ENCODE data around the gene MEPCE.

The MEPCE gene

GRCh38 chr7:100396421-100396982, 33.1 kb upstream of the MEPCE start:
- WGBS, 2 donors (ENCODE audit: extremely low coverage in 2 of 2, insufficient read length in 2 of 2, insufficient replicate concordance in 1 of 2): no CpG with 5 or more reads among the region's 9 CpGs
- no peak overlapping the region for H2AFZ ChIP-seq (ENCODE audit: low read length)
- no peak overlapping the region for H3K18ac ChIP-seq (ENCODE audit: low read length)
- H2AK5ac ChIP-seq (ENCODE audit: low read depth, low read length): no peak overlapping the region
- no peak overlapping the region for H4K8ac ChIP-seq (ENCODE audit: low read depth, low read length)
- no peak overlapping the region for H3K9ac ChIP-seq (ENCODE audit: low read depth, low read length, poor library complexity)
- H3K36me3 ChIP-seq (replicated peaks in 1 of 2; ENCODE audit: control insufficient read depth in 2 of 2, insufficient read depth in 2 of 2, low read length in 2 of 2): no peaks in the 10 kb centered on the region
- H2BK120ac ChIP-seq (ENCODE audit: low read depth, low read length): no peak overlapping the region
- H3K4me3 ChIP-seq (ENCODE audit: low read length in 2 of 2): no peak overlapping the region
- H3K9me3 ChIP-seq (replicated peaks in 1 of 2; ENCODE audit: control insufficient read depth in 2 of 2, insufficient read depth in 1 of 2, low read depth in 1 of 2, low read length in 2 of 2): no peaks in the 10 kb centered on the region
- H3K14ac ChIP-seq (ENCODE audit: low read length): no peak overlapping the region
- peaks cover 0 to 8% of the 10 kb centered on the region in 2 donors for H3K4me1 ChIP-seq (ENCODE audit: control insufficient read depth in 2 of 2, insufficient read depth in 1 of 2, low read depth in 1 of 2, low read length in 2 of 2)
- DNase-seq (ENCODE audit: low spot score): no peak
- H3K4ac ChIP-seq (ENCODE audit: low read length): no peak overlapping the region
- no peak overlapping the region for H3K4me2 ChIP-seq (ENCODE audit: insufficient read depth, low read length, poor library complexity, severe bottlenecking)
- H4K91ac ChIP-seq (ENCODE audit: low read depth, low read length, poor library complexity): no peak overlapping the region
- no peaks in the 10 kb centered on the region for H3K79me1 ChIP-seq (ENCODE audit: low read depth, low read length)
- H3K27me3 ChIP-seq (ENCODE audit: control insufficient read depth in 3 of 3, insufficient read depth in 3 of 3, low read depth in 1 of 3, low read length in 3 of 3): peaks cover 0 to 2% (median 0%) of the 10 kb centered on the region in 3 experiments
- H3K23ac ChIP-seq (ENCODE audit: low read depth, low read length, poor library complexity): no peak overlapping the region
- H2BK12ac ChIP-seq (ENCODE audit: low read length): no peak overlapping the region
- no peak overlapping the region for H2BK5ac ChIP-seq (ENCODE audit: low read length)
- H3K27ac ChIP-seq (replicated peaks; ENCODE audit: low read length): no peak overlapping the region
- H2BK15ac ChIP-seq (ENCODE audit: low read length): no peak overlapping the region

- Histone ChIP-seq H3K9me3 (replicated peaks in 1 of 2; ENCODE audit: control insufficient read depth in 2 of 2, insufficient read depth in 1 of 2, low read depth in 1 of 2, low read length in 2 of 2) (no peaks in the 10 kb centered on the region), H3K4me3 (ENCODE audit: low read length in 2 of 2) (no peak overlapping the region), H3K23ac (ENCODE audit: low read depth, low read length, poor library complexity) (no peak overlapping the region), H4K91ac (ENCODE audit: low read depth, low read length, poor library complexity) (no peak overlapping the region), H3K18ac (ENCODE audit: low read length) (peak overlapping the region; percentile 59), H3K79me1 (ENCODE audit: low read depth, low read length) (no peaks in the 10 kb centered on the region), H3K4ac (ENCODE audit: low read length) (no peak overlapping the region), H3K4me2 (ENCODE audit: insufficient read depth, low read length, poor library complexity, severe bottlenecking) (no peak overlapping the region), H3K36me3 (replicated peaks in 1 of 2; ENCODE audit: control insufficient read depth in 2 of 2, insufficient read depth in 2 of 2, low read length in 2 of 2) (no peaks in the 10 kb centered on the region), H2BK5ac (ENCODE audit: low read length) (no peak overlapping the region), H2AK5ac (ENCODE audit: low read depth, low read length) (no peak overlapping the region), H2BK12ac (ENCODE audit: low read length) (peak overlapping the region; percentile 14), H4K8ac (ENCODE audit: low read depth, low read length) (no peak overlapping the region), H2AFZ (ENCODE audit: low read length) (peak overlapping the region; percentile 87), H3K14ac (ENCODE audit: low read length) (no peak overlapping the region), H3K27me3 (ENCODE audit: control insufficient read depth in 3 of 3, insufficient read depth in 3 of 3, low read depth in 1 of 3, low read length in 3 of 3) (peaks cover 0 to 2% (median 0%) of the 10 kb centered on the region in 3 experiments), H3K4me1 (ENCODE audit: control insufficient read depth in 2 of 2, insufficient read depth in 1 of 2, low read depth in 1 of 2, low read length in 2 of 2) (peaks cover 0 to 8% of the 10 kb centered on the region in 2 donors), H3K9ac (ENCODE audit: low read depth, low read length, poor library complexity) (no peak overlapping the region), H2BK120ac (ENCODE audit: low read depth, low read length) (no peak overlapping the region), H2BK15ac (ENCODE audit: low read length) (peak overlapping the region; percentile 46), H3K27ac (replicated peaks; ENCODE audit: low read length) (no peak overlapping the region)
- DNase-seq (ENCODE audit: low spot score): no peak
- no CpG with 5 or more reads among the region's 13 CpGs for WGBS, 2 donors (ENCODE audit: extremely low coverage in 2 of 2, insufficient read length in 2 of 2, insufficient replicate concordance in 1 of 2)
Measured at GRCh38 chr7:100397315-100398081, 32.1 kb upstream of the MEPCE start.

- Histone ChIP-seq H3K14ac (ENCODE audit: low read length) (no peak overlapping the region), H2BK120ac (ENCODE audit: low read depth, low read length) (no peak overlapping the region), H3K9me3 (replicated peaks in 1 of 2; ENCODE audit: control insufficient read depth in 2 of 2, insufficient read depth in 1 of 2, low read depth in 1 of 2, low read length in 2 of 2) (no peaks in the 10 kb centered on the region), H3K23ac (ENCODE audit: low read depth, low read length, poor library complexity) (no peak overlapping the region), H3K4me3 (ENCODE audit: low read length in 2 of 2) (no peak overlapping the region), H3K18ac (ENCODE audit: low read length) (no peak overlapping the region), H3K4me2 (ENCODE audit: insufficient read depth, low read length, poor library complexity, severe bottlenecking) (no peak overlapping the region), H3K4me1 (ENCODE audit: control insufficient read depth in 2 of 2, insufficient read depth in 1 of 2, low read depth in 1 of 2, low read length in 2 of 2) (peaks cover 0 to 8% of the 10 kb centered on the region in 2 donors), H2BK12ac (ENCODE audit: low read length) (no peak overlapping the region), H3K27me3 (ENCODE audit: control insufficient read depth in 3 of 3, insufficient read depth in 3 of 3, low read depth in 1 of 3, low read length in 3 of 3) (peaks cover 0 to 2% (median 0%) of the 10 kb centered on the region in 3 experiments), H3K79me1 (ENCODE audit: low read depth, low read length) (no peaks in the 10 kb centered on the region), H2AK5ac (ENCODE audit: low read depth, low read length) (no peak overlapping the region), H2AFZ (ENCODE audit: low read length) (peak overlapping the region; percentile 87), H4K91ac (ENCODE audit: low read depth, low read length, poor library complexity) (no peak overlapping the region), H3K4ac (ENCODE audit: low read length) (no peak overlapping the region), H2BK15ac (ENCODE audit: low read length) (no peak overlapping the region), H4K8ac (ENCODE audit: low read depth, low read length) (no peak overlapping the region), H3K27ac (replicated peaks; ENCODE audit: low read length) (no peak overlapping the region), H3K36me3 (replicated peaks in 1 of 2; ENCODE audit: control insufficient read depth in 2 of 2, insufficient read depth in 2 of 2, low read length in 2 of 2) (no peaks in the 10 kb centered on the region), H3K9ac (ENCODE audit: low read depth, low read length, poor library complexity) (no peak overlapping the region), H2BK5ac (ENCODE audit: low read length) (no peak overlapping the region)
- WGBS, 2 donors (ENCODE audit: extremely low coverage in 2 of 2, insufficient read length in 2 of 2, insufficient replicate concordance in 1 of 2): no CpG with 5 or more reads among the region's 2 CpGs
- no peak for DNase-seq (ENCODE audit: low spot score)
Measured at GRCh38 chr7:100398239-100398638, 31.4 kb upstream of the MEPCE start.

GRCh38 chr7:100400041-100400440, 29.6 kb upstream of the MEPCE start:
- Histone ChIP-seq H4K91ac (ENCODE audit: low read depth, low read length, poor library complexity) (no peak overlapping the region), H3K79me1 (ENCODE audit: low read depth, low read length) (no peaks in the 10 kb centered on the region), H2BK120ac (ENCODE audit: low read depth, low read length) (no peak overlapping the region), H3K4ac (ENCODE audit: low read length) (no peak overlapping the region), H3K4me1 (ENCODE audit: control insufficient read depth in 2 of 2, insufficient read depth in 1 of 2, low read depth in 1 of 2, low read length in 2 of 2) (peaks cover 0 to 8% of the 10 kb centered on the region in 2 donors), H3K14ac (ENCODE audit: low read length) (no peak overlapping the region), H3K9me3 (replicated peaks in 1 of 2; ENCODE audit: control insufficient read depth in 2 of 2, insufficient read depth in 1 of 2, low read depth in 1 of 2, low read length in 2 of 2) (no peaks in the 10 kb centered on the region), H3K23ac (ENCODE audit: low read depth, low read length, poor library complexity) (no peak overlapping the region), H3K18ac (ENCODE audit: low read length) (no peak overlapping the region), H2AFZ (ENCODE audit: low read length) (no peak overlapping the region), H3K9ac (ENCODE audit: low read depth, low read length, poor library complexity) (no peak overlapping the region), H3K4me3 (ENCODE audit: low read length in 2 of 2) (no peak overlapping the region), H2AK5ac (ENCODE audit: low read depth, low read length) (no peak overlapping the region), H3K27ac (replicated peaks; ENCODE audit: low read length) (no peak overlapping the region), H2BK5ac (ENCODE audit: low read length) (peak overlapping the region; percentile 56), H3K36me3 (replicated peaks in 1 of 2; ENCODE audit: control insufficient read depth in 2 of 2, insufficient read depth in 2 of 2, low read length in 2 of 2) (no peaks in the 10 kb centered on the region), H2BK15ac (ENCODE audit: low read length) (no peak overlapping the region), H3K4me2 (ENCODE audit: insufficient read depth, low read length, poor library complexity, severe bottlenecking) (no peak overlapping the region), H2BK12ac (ENCODE audit: low read length) (no peak overlapping the region), H4K8ac (ENCODE audit: low read depth, low read length) (no peak overlapping the region), H3K27me3 (ENCODE audit: control insufficient read depth in 3 of 3, insufficient read depth in 3 of 3, low read depth in 1 of 3, low read length in 3 of 3) (peaks cover 0 to 2% (median 0%) of the 10 kb centered on the region in 3 experiments)
- DNase-seq (ENCODE audit: low spot score): no peak
- WGBS, 2 donors (ENCODE audit: extremely low coverage in 2 of 2, insufficient read length in 2 of 2, insufficient replicate concordance in 1 of 2): no CpG with 5 or more reads among the region's 3 CpGs
